ENCODE data around the gene MT1B.
A peak's percentile ranks its signal among the peaks of the same experiment; 100 is the strongest.

The MT1B gene

DNA sequence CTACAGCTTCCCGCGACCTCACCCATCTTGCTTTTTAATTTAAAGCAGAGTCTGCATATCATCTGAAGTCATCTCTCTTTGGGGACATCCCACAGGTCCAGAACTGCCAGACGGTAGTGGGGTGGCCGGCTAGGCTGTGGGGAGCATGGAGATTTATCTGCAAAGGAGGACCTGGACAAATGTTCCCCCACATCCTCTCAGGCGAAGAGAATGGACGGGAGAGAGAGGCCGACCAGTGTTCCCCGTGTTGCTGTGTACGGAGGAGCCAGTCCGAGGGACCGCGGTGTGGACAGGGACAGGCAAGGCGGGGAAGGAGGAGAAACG lies 19.9 kb upstream of the MT1B start:
- Histone ChIP-seq H3K36me3 (replicated peaks in 1 of 2; ENCODE audit: control insufficient read depth in 2 of 2, insufficient read depth in 2 of 2, low read length in 2 of 2) (no peaks in the 10 kb centered on the region), H3K4me1 (ENCODE audit: control insufficient read depth in 2 of 2, insufficient read depth in 1 of 2, low read depth in 1 of 2, low read length in 2 of 2) (no peaks in the 10 kb centered on the region), H3K4me2 (ENCODE audit: insufficient read depth, low read length, poor library complexity, severe bottlenecking) (no peak overlapping the region), H2BK120ac (ENCODE audit: low read depth, low read length) (no peak overlapping the region), H3K27ac (replicated peaks; ENCODE audit: low read length) (no peak overlapping the region), H4K8ac (ENCODE audit: low read depth, low read length) (no peak overlapping the region), H2BK5ac (ENCODE audit: low read length) (no peak overlapping the region), H4K91ac (ENCODE audit: low read depth, low read length, poor library complexity) (no peak overlapping the region), H2BK15ac (ENCODE audit: low read length) (peak overlapping the region; percentile 52), H2AFZ (ENCODE audit: low read length) (peak overlapping the region; percentile 85), H3K4ac (ENCODE audit: low read length) (no peak overlapping the region), H2AK5ac (ENCODE audit: low read depth, low read length) (no peak overlapping the region), H3K9ac (ENCODE audit: low read depth, low read length, poor library complexity) (peak overlapping the region; percentile 3), H3K14ac (ENCODE audit: low read length) (peak overlapping the region; percentile 97), H3K18ac (ENCODE audit: low read length) (peak overlapping the region; percentile 35), H3K23ac (ENCODE audit: low read depth, low read length, poor library complexity) (peak overlapping the region; percentile 63), H3K4me3 (ENCODE audit: low read length in 2 of 2) (no peak overlapping the region), H2BK12ac (ENCODE audit: low read length) (no peak overlapping the region), H3K27me3 (ENCODE audit: control insufficient read depth in 3 of 3, insufficient read depth in 3 of 3, low read depth in 1 of 3, low read length in 3 of 3) (peaks cover 51 to 95% (median 95%) of the 10 kb centered on the region in 3 experiments), H3K79me1 (ENCODE audit: low read depth, low read length) (no peaks in the 10 kb centered on the region), H3K9me3 (replicated peaks in 1 of 2; ENCODE audit: control insufficient read depth in 2 of 2, insufficient read depth in 1 of 2, low read depth in 1 of 2, low read length in 2 of 2) (no peaks in the 10 kb centered on the region)
- no CpG with 5 or more reads among the region's 14 CpGs for WGBS, 2 donors (ENCODE audit: extremely low coverage in 2 of 2, insufficient read length in 2 of 2, insufficient replicate concordance in 1 of 2)
- no peak for DNase-seq (ENCODE audit: low spot score)

DNA sequence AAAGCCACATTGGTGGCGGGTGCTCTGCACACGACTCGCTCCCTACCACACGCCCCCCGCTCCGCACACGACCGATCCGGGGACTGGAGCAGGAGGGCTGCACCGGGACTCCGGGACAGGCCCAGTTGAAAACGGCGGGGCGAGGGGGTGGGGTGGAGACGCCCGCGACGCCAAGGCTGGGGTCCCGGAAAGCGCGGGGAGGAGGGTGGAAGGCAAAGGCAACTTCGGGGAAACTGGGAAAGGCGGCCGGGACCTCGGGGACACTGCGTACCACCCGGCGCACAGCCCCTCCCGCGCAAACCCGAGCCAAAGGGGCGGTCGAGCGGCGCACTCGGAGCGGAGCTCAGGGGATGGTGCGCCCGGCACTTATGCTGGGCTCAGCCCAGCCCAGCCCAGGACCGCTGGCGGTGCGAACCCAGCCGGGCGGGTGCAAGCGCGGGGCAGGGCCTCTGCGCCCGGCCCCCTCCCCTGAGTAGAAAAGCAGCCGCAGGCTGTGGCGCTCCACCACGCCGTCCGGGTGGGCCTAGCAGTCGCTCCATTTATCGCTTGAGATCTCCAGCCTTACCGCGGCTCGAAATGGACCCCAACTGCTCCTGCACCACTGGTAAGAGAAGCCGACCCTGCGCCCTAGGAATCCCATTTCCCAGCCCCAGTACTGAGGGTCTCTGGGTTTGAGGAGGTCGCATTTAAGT lies 19.4 kb upstream of the MT1B start, which contains the start of gene MT1M:
Gene MT1M, plus strand, starts transcription at position 504 of the 692 bp plus-strand sequence. Its CDS starts 73 bp downstream, at position 577.
- no peak for DNase-seq (ENCODE audit: low spot score)
- Histone ChIP-seq H3K4ac (ENCODE audit: low read length) (no peak within 1 kb of the TSS), H3K4me1 (ENCODE audit: control insufficient read depth in 2 of 2, insufficient read depth in 1 of 2, low read depth in 1 of 2, low read length in 2 of 2) (no peaks in the 10 kb centered on the region), H3K9ac (ENCODE audit: low read depth, low read length, poor library complexity) (peak within 1 kb of the TSS; percentile 3), H3K4me3 (ENCODE audit: low read length in 2 of 2) (no peak within 1 kb of the TSS), H3K9me3 (replicated peaks in 1 of 2; ENCODE audit: control insufficient read depth in 2 of 2, insufficient read depth in 1 of 2, low read depth in 1 of 2, low read length in 2 of 2) (no peaks in the 10 kb centered on the region), H4K91ac (ENCODE audit: low read depth, low read length, poor library complexity) (no peak within 1 kb of the TSS), H2AFZ (ENCODE audit: low read length) (peak within 1 kb of the TSS; percentile 85), H4K8ac (ENCODE audit: low read depth, low read length) (no peak within 1 kb of the TSS), H2BK12ac (ENCODE audit: low read length) (no peak within 1 kb of the TSS), H3K36me3 (replicated peaks in 1 of 2; ENCODE audit: control insufficient read depth in 2 of 2, insufficient read depth in 2 of 2, low read length in 2 of 2) (no peaks in the 10 kb centered on the region), H2BK120ac (ENCODE audit: low read depth, low read length) (no peak within 1 kb of the TSS), H3K23ac (ENCODE audit: low read depth, low read length, poor library complexity) (peak within 1 kb of the TSS; percentile 63), H3K14ac (ENCODE audit: low read length) (peak within 1 kb of the TSS; percentile 97), H3K79me1 (ENCODE audit: low read depth, low read length) (no peaks in the 10 kb centered on the region), H3K18ac (ENCODE audit: low read length) (peak within 1 kb of the TSS; percentile 35), H3K27me3 (ENCODE audit: control insufficient read depth in 3 of 3, insufficient read depth in 3 of 3, low read depth in 1 of 3, low read length in 3 of 3) (peaks cover 49 to 95% (median 95%) of the 10 kb centered on the region in 3 experiments), H2BK15ac (ENCODE audit: low read length) (peak within 1 kb of the TSS; percentile 52), H3K27ac (replicated peaks; ENCODE audit: low read length) (no peak within 1 kb of the TSS), H2AK5ac (ENCODE audit: low read depth, low read length) (no peak within 1 kb of the TSS), H2BK5ac (ENCODE audit: low read length) (no peak within 1 kb of the TSS), H3K4me2 (ENCODE audit: insufficient read depth, low read length, poor library complexity, severe bottlenecking) (peak within 1 kb of the TSS; percentile 38)
- WGBS, 2 donors (ENCODE audit: extremely low coverage in 2 of 2, insufficient read length in 2 of 2, insufficient replicate concordance in 1 of 2), result no CpG with 5 or more reads among the region's 61 CpGs

DNA sequence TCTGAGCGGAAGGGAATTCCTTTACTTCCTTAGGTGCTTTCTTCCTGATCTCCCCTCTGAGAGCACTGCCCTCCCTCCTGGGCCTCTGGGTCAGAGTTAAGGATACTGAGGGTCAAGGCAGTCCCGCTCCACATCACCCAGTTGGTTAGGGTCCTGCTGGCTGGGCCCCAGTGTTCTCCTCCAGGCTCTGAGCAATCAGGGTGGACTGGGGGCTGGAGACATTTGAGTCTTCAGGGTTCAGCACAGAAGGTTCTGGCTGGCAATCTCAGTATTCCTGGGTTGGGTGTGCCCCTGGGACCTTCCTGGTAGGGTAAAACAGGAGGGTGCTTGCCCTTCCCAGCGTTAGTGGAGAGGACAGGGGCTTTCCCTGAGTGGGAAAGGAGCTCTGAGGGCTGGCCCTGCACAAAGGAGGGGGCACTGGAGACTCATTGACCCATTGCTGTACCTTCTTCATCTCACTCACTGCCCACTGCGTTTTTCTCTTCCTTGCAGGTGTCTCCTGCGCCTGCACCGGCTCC lies 18.8 kb upstream of the MT1B start:
- WGBS, 2 donors (ENCODE audit: extremely low coverage in 2 of 2, insufficient read length in 2 of 2, insufficient replicate concordance in 1 of 2), result no CpG with 5 or more reads among the region's 6 CpGs
- H3K27ac ChIP-seq (replicated peaks; ENCODE audit: low read length), result no peak overlapping the region
- H3K4me3 ChIP-seq (ENCODE audit: low read length in 2 of 2), result no peak overlapping the region

DNA sequence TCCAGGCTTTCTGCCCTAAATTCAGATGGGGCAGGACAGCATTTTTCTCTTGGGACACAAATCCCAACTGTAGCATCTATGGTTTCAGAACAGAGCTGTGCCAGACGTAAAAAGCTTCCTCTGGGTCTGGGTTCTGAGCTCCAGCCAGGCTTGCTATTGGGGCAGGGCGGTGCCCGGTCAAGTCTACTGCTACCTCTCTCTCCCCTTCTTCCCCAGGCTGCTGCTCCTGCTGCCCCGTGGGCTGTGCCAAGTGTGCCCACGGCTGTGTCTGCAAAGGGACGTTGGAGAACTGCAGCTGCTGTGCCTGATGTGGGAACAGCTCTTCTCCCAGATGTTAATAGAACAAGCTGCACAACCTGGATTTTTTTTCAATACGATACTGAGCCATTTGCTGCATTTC lies 18.2 kb upstream of the MT1B start:
- no peaks in the 10 kb centered on the region for H3K36me3 ChIP-seq (replicated peaks in 1 of 2; ENCODE audit: control insufficient read depth in 2 of 2, insufficient read depth in 2 of 2, low read length in 2 of 2)

More for the DNA sequence above, 18.8 kb upstream of the MT1B start:
- Histone ChIP-seq H2BK120ac (ENCODE audit: low read depth, low read length) (no peak overlapping the region), H3K9me3 (replicated peaks in 1 of 2; ENCODE audit: control insufficient read depth in 2 of 2, insufficient read depth in 1 of 2, low read depth in 1 of 2, low read length in 2 of 2) (no peaks in the 10 kb centered on the region), H2AFZ (ENCODE audit: low read length) (peak overlapping the region; percentile 85), H3K23ac (ENCODE audit: low read depth, low read length, poor library complexity) (no peak overlapping the region), H2BK12ac (ENCODE audit: low read length) (no peak overlapping the region), H3K9ac (ENCODE audit: low read depth, low read length, poor library complexity) (no peak overlapping the region), H3K36me3 (replicated peaks in 1 of 2; ENCODE audit: control insufficient read depth in 2 of 2, insufficient read depth in 2 of 2, low read length in 2 of 2) (no peaks in the 10 kb centered on the region), H2BK5ac (ENCODE audit: low read length) (no peak overlapping the region), H3K4me2 (ENCODE audit: insufficient read depth, low read length, poor library complexity, severe bottlenecking) (no peak overlapping the region), H4K91ac (ENCODE audit: low read depth, low read length, poor library complexity) (no peak overlapping the region), H3K14ac (ENCODE audit: low read length) (no peak overlapping the region), H2BK15ac (ENCODE audit: low read length) (no peak overlapping the region), H3K4me1 (ENCODE audit: control insufficient read depth in 2 of 2, insufficient read depth in 1 of 2, low read depth in 1 of 2, low read length in 2 of 2) (no peaks in the 10 kb centered on the region), H3K18ac (ENCODE audit: low read length) (no peak overlapping the region), H4K8ac (ENCODE audit: low read depth, low read length) (no peak overlapping the region), H3K4ac (ENCODE audit: low read length) (no peak overlapping the region), H3K79me1 (ENCODE audit: low read depth, low read length) (no peaks in the 10 kb centered on the region), H2AK5ac (ENCODE audit: low read depth, low read length) (no peak overlapping the region), H3K27me3 (ENCODE audit: control insufficient read depth in 3 of 3, insufficient read depth in 3 of 3, low read depth in 1 of 3, low read length in 3 of 3) (peaks cover 55 to 99% (median 99%) of the 10 kb centered on the region in 3 experiments)
- DNase-seq (ENCODE audit: low spot score), result no peak

More for the DNA sequence above, 18.2 kb upstream of the MT1B start:
- no peak overlapping the region for H3K14ac ChIP-seq (ENCODE audit: low read length)
- no CpG with 5 or more reads among the region's 7 CpGs for WGBS, 2 donors (ENCODE audit: extremely low coverage in 2 of 2, insufficient read length in 2 of 2, insufficient replicate concordance in 1 of 2)
- no peak overlapping the region for H2BK15ac ChIP-seq (ENCODE audit: low read length)
- no peak for DNase-seq (ENCODE audit: low spot score)
- no peak overlapping the region for H2AK5ac ChIP-seq (ENCODE audit: low read depth, low read length)
- H3K18ac ChIP-seq (ENCODE audit: low read length), result peak overlapping the region; percentile 13
- peaks cover 60 to 100% (median 100%) of the 10 kb centered on the region in 3 experiments for H3K27me3 ChIP-seq (ENCODE audit: control insufficient read depth in 3 of 3, insufficient read depth in 3 of 3, low read depth in 1 of 3, low read length in 3 of 3)
- H3K4me3 ChIP-seq (ENCODE audit: low read length in 2 of 2), result no peak overlapping the region
- H4K8ac ChIP-seq (ENCODE audit: low read depth, low read length), result no peak overlapping the region
- H3K9me3 ChIP-seq (replicated peaks in 1 of 2; ENCODE audit: control insufficient read depth in 2 of 2, insufficient read depth in 1 of 2, low read depth in 1 of 2, low read length in 2 of 2), result no peaks in the 10 kb centered on the region
- H3K9ac ChIP-seq (ENCODE audit: low read depth, low read length, poor library complexity), result no peak overlapping the region
- H4K91ac ChIP-seq (ENCODE audit: low read depth, low read length, poor library complexity), result no peak overlapping the region
- no peak overlapping the region for H2BK5ac ChIP-seq (ENCODE audit: low read length)
- no peak overlapping the region for H3K4ac ChIP-seq (ENCODE audit: low read length)
- peaks cover 1 to 2% of the 10 kb centered on the region in 2 donors for H3K4me1 ChIP-seq (ENCODE audit: control insufficient read depth in 2 of 2, insufficient read depth in 1 of 2, low read depth in 1 of 2, low read length in 2 of 2)
- H2AFZ ChIP-seq (ENCODE audit: low read length), result no peak overlapping the region
- no peak overlapping the region for H2BK120ac ChIP-seq (ENCODE audit: low read depth, low read length)
- peak overlapping the region; percentile 67 for H3K23ac ChIP-seq (ENCODE audit: low read depth, low read length, poor library complexity)
- H3K4me2 ChIP-seq (ENCODE audit: insufficient read depth, low read length, poor library complexity, severe bottlenecking), result no peak overlapping the region
- H3K27ac ChIP-seq (replicated peaks; ENCODE audit: low read length), result no peak overlapping the region
- H2BK12ac ChIP-seq (ENCODE audit: low read length), result no peak overlapping the region
- H3K79me1 ChIP-seq (ENCODE audit: low read depth, low read length), result no peaks in the 10 kb centered on the region
